ENCODE measurements around the gene CDH4. TPM values are rescaled to one million over a fixed set of nuclear protein-coding genes. Genes with fewer than 3 reads are reported as not detected.

CDH4 gene
- total RNA-seq, 1 donor from 2014 or later = 2.9 TPM

DNA sequence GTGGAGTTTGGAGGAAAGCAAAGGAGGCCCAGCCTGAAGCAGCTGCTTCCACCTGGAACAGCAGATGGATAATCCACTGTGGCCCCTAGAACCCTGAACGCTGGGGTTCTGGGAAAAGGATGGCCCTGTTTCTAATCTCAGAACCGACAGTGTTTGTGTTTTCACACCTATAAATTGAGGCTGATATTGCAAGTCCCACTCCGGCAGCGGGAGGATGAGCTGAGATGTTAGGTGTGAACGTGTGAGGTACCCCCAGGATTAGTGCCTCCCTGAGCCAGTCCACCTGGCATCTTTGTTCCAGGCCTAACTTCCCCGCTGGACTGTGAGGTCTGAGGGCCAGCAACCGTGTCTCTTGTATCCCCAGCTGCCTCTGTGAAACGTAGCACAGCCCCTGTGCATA lies 7.8 kb upstream of the CDH4 start:
- Histone ChIP-seq H3K4me2 (no peak overlapping the region), H3K4me1 (no peaks in the 10 kb centered on the region), H3K9me3 (ENCODE audit: low read depth) (no peaks in the 10 kb centered on the region), H3K27me3 (peaks cover 81% of the 10 kb centered on the region), H4K20me1 (ENCODE audit: low read depth) (no peaks in the 10 kb centered on the region), H3K27ac (no peak overlapping the region), H3K36me3 (no peaks in the 10 kb centered on the region), H3K79me2 (ENCODE audit: low read depth) (no peaks in the 10 kb centered on the region), H2AFZ (replicated peaks) (no peak overlapping the region), H3F3A (ENCODE audit: low read depth) (no peaks in the 10 kb centered on the region), H3K4me3 (no peak overlapping the region), H3K9ac (no peak overlapping the region)
- peaks cover 14% of the 10 kb centered on the region for H3K27me3 Mint-ChIP-seq (ENCODE audit: insufficient read depth, low read depth)
- no peak overlapping the region for H3K27ac Mint-ChIP-seq
- no peaks in the 10 kb centered on the region for H3K36me3 Mint-ChIP-seq
- H3K9me3 Mint-ChIP-seq = peaks cover 24% of the 10 kb centered on the region
- TF ChIP-seq EZH2 (IDR thresholded peaks at IDR 0.05) = no peak
- DNase-seq (ENCODE audit: low spot score) = no peak
- H3K4me1 Mint-ChIP-seq = no peaks in the 10 kb centered on the region
- no peak overlapping the region for H3K4me3 Mint-ChIP-seq

DNA sequence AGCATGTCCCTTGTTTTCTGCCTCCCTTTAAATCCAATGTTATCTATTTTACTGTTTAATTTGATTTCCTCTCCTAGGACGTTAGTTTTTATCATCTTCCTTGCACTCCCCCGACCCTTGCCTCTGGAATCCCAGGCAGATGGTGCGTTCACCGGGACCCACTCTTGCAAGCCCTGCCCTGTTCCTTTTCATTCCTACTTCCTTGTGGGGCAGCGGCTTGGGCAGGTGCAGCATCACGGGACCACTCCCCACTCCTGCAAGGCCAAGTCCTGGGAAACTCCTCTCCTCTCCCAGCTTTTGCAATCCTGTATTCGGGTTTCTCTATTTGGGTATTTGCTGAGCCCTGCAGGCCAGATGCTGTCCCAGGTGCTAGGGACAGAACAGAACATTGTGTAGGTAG lies 5.8 kb upstream of the CDH4 start:
- no peaks in the 10 kb centered on the region for H3K9me3 ChIP-seq (ENCODE audit: low read depth)
- H3K4me3 ChIP-seq = no peak overlapping the region
- TF ChIP-seq EZH2phosphoT487 (IDR thresholded peaks at IDR 0.05) = no peak
- TF ChIP-seq EZH2 (IDR thresholded peaks at IDR 0.05) = no peak
- H3K79me2 ChIP-seq (ENCODE audit: low read depth) = no peaks in the 10 kb centered on the region
- Mint-ChIP-seq H3K4me1 (peaks cover 6% of the 10 kb centered on the region), H3K27me3 (ENCODE audit: insufficient read depth, low read depth) (peaks cover 18% of the 10 kb centered on the region), H3K9me3 (peaks cover 12% of the 10 kb centered on the region), H3K4me3 (no peak overlapping the region), H3K27ac (no peak overlapping the region), H3K36me3 (no peaks in the 10 kb centered on the region)
- H3K9ac ChIP-seq = no peak overlapping the region
- H4K20me1 ChIP-seq (ENCODE audit: low read depth) = peaks cover 4% of the 10 kb centered on the region
- peaks cover 86% of the 10 kb centered on the region for H3K27me3 ChIP-seq
- H3K36me3 ChIP-seq = no peaks in the 10 kb centered on the region
- H3F3A ChIP-seq (ENCODE audit: low read depth) = peaks cover under 1% of the 10 kb centered on the region
- H3K4me2 ChIP-seq = no peak overlapping the region
- H2AFZ ChIP-seq (replicated peaks) = no peak overlapping the region
- no peak overlapping the region for H3K27ac ChIP-seq
- DNase-seq (ENCODE audit: low spot score) = no peak
- H3K4me1 ChIP-seq = no peaks in the 10 kb centered on the region

DNA sequence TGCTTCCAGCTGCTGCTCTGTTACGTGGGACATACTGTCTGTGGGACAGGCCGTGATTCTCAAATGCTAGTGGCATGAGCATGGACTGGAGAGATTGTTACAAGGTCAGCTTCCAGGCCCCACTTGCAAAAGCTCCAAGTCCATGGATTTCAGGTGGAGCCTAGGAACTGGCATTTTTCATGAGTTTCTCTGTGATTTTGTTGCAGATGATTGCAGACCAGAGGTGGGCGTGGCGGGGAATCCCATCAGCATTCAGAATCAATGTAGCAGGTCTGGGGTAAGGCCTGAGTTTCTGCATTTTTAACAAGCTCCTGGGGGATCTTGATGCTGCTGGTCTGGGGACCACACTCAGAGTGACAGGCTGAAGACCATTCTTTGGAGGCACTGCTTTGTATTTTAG lies 2.4 kb upstream of the CDH4 start:
- H3K27me3 ChIP-seq = peaks cover 95% of the 10 kb centered on the region
- H3K27me3 Mint-ChIP-seq (ENCODE audit: insufficient read depth, low read depth) = peaks cover 16% of the 10 kb centered on the region

DNA sequence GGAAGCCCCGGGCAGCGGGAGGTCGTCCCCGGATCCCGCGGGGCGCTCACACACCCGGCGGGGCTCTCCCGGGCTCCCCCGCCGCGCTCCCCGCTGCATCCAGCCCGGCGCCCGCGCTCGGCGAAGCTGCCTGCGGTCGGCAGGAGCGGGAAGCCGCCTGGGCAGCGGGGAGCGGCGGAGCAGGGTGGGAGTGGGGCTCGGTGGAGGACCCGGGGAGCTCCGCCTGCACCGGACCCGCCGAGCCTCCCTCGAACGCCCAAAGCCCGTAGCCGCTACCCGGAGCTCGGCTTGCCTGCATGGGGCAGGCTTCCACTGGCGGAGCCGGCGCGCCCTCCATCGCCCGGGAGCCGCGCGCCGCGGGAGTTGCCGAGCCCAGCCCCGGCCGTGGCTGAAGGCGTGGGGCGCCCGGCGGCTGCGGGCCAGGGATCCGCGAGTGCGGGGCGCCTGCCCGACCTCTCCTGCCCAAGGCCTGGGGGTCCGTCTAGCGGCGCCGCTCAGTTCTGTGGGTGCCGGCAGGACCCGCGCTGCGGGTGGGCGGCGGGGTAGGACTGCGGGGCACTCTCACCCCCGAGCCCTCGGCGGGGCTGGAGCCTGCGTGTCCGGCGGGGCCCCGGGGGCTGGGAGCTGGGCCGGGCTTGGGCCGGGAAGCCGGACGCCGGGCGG lies 671 bp downstream of the CDH4 start:
- peak overlapping the region; percentile 68 for H3K4me3 ChIP-seq
- H3K9ac ChIP-seq = no peak overlapping the region
- no peaks in the 10 kb centered on the region for H3K9me3 ChIP-seq (ENCODE audit: low read depth)
- H3K9me3 Mint-ChIP-seq = no peaks in the 10 kb centered on the region
- H3K4me2 ChIP-seq = peak overlapping the region; percentile 97
- H2AFZ ChIP-seq (replicated peaks) = peak overlapping the region; percentile 97
- H3K27me3 ChIP-seq = peaks cover 86% of the 10 kb centered on the region
- no peak overlapping the region for H3K27ac ChIP-seq
- peaks cover 14% of the 10 kb centered on the region for H3K36me3 Mint-ChIP-seq
- H3K27me3 Mint-ChIP-seq (ENCODE audit: insufficient read depth, low read depth) = peaks cover 10% of the 10 kb centered on the region
- H3F3A ChIP-seq (ENCODE audit: low read depth) = peaks cover 20% of the 10 kb centered on the region
- H3K27ac Mint-ChIP-seq = no peak overlapping the region
- H3K36me3 ChIP-seq = no peaks in the 10 kb centered on the region
- H4K20me1 ChIP-seq (ENCODE audit: low read depth) = peaks cover 4% of the 10 kb centered on the region
- TF ChIP-seq EZH2phosphoT487 (IDR thresholded peaks at IDR 0.05) = no peak
- TF ChIP-seq, protein P1, sequence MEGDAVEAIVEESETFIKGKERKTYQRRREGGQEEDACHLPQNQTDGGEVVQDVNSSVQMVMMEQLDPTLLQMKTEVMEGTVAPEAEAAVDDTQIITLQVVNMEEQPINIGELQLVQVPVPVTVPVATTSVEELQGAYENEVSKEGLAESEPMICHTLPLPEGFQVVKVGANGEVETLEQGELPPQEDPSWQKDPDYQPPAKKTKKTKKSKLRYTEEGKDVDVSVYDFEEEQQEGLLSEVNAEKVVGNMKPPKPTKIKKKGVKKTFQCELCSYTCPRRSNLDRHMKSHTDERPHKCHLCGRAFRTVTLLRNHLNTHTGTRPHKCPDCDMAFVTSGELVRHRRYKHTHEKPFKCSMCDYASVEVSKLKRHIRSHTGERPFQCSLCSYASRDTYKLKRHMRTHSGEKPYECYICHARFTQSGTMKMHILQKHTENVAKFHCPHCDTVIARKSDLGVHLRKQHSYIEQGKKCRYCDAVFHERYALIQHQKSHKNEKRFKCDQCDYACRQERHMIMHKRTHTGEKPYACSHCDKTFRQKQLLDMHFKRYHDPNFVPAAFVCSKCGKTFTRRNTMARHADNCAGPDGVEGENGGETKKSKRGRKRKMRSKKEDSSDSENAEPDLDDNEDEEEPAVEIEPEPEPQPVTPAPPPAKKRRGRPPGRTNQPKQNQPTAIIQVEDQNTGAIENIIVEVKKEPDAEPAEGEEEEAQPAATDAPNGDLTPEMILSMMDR (IDR thresholded peaks at IDR 0.05) = no peak
- DNase-seq (ENCODE audit: low spot score) = peak; percentile 36
- H3K4me3 Mint-ChIP-seq = no peak overlapping the region
- peaks cover 9% of the 10 kb centered on the region for H3K4me1 ChIP-seq
- H3K79me2 ChIP-seq (ENCODE audit: low read depth) = no peaks in the 10 kb centered on the region
- peaks cover 21% of the 10 kb centered on the region for H3K4me1 Mint-ChIP-seq

More for the DNA sequence above, 2.4 kb upstream of the CDH4 start:
- Histone ChIP-seq H3K4me3 (no peak overlapping the region), H2AFZ (replicated peaks) (no peak overlapping the region), H3K36me3 (no peaks in the 10 kb centered on the region), H3K79me2 (ENCODE audit: low read depth) (no peaks in the 10 kb centered on the region), H3K27ac (no peak overlapping the region), H3K4me2 (no peak overlapping the region), H3K9me3 (ENCODE audit: low read depth) (no peaks in the 10 kb centered on the region), H4K20me1 (ENCODE audit: low read depth) (peaks cover 4% of the 10 kb centered on the region), H3F3A (ENCODE audit: low read depth) (peaks cover 18% of the 10 kb centered on the region), H3K9ac (no peak overlapping the region), H3K4me1 (peaks cover 8% of the 10 kb centered on the region)
- H3K36me3 Mint-ChIP-seq = peaks cover under 1% of the 10 kb centered on the region
- H3K4me1 Mint-ChIP-seq = peaks cover 15% of the 10 kb centered on the region
- TF ChIP-seq, protein P1 (IDR thresholded peaks at IDR 0.05) = no peak
- no peak for TF ChIP-seq EZH2 (IDR thresholded peaks at IDR 0.05)
- no peak for TF ChIP-seq EZH2phosphoT487 (IDR thresholded peaks at IDR 0.05)
- H3K4me3 Mint-ChIP-seq = peak overlapping the region; percentile 1
- H3K27ac Mint-ChIP-seq = no peak overlapping the region
- no peaks in the 10 kb centered on the region for H3K9me3 Mint-ChIP-seq
- DNase-seq (ENCODE audit: low spot score) = no peak

All from neural progenitor cell (in vitro differentiated cells).